ENCODE data around the gene GNB2.
A peak's percentile ranks its signal among the peaks of the same experiment; 100 is the strongest.
"Not testable (repeated sequence)": the region's sequence is repeated elsewhere in the genome, so short reads cannot be mapped to it uniquely, and the experiment has no call there.

GNB2 gene

DNA sequence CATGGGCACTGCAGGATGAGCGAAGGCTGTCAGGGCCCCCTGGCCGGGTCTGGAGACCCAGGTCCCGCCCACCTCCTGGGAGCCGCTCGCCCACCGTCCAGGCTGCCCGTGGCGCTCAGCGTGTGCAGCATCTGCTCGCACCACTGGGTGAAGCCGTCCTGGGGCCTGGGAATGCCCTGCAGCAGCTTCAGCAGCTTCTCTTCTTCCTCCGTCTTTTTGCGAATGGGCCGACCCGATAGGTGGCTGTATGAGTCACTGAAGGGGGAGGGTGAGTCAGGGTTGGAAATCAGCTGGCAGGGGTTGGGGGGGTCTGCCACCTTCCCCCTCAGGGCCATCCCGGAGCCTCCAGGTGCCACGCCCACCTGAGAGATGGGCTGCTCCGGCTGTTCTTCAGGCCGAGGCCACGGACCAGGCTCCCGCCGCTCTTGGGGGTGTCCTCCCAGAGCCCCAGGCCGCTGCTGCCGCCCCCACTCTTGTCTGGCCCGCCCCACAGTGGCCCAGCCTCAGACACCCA, 8.7 kb downstream of the GNB2 start:
- DNase-seq = no peak

DNA sequence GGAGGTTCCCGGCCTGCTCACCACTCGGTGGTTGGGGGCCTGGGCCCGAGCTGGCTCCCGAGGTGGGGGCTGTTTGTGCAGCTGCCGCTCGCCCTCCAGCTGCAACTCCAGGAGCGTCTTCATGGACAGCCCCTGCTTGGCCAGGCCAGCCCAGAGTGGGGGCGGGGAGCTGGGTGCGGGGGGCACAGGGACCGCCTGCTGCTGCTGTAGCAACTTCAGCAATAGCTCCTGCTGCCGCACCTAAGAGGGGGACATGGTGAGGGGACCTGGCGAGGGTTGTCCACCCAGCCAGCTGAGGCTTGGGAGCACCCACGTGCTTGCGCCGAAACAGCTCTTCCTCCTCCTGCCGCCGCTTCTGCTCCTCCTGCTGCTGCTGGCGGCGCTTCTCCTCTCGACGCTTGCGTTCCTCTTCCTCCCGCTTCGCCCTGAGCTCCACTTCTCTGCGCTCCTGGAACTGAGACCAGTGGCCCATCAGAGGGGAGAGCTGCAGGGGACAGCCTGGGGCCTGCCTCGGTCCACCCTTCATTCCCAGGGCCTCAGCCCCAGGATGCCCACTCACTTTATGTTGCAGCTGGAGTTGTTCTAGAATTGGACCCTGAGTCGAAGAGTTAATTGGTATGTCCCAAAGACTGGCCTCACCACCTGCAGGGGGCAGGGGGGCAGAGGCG, 9.6 kb downstream of the GNB2 start:
- no peak for DNase-seq

DNA sequence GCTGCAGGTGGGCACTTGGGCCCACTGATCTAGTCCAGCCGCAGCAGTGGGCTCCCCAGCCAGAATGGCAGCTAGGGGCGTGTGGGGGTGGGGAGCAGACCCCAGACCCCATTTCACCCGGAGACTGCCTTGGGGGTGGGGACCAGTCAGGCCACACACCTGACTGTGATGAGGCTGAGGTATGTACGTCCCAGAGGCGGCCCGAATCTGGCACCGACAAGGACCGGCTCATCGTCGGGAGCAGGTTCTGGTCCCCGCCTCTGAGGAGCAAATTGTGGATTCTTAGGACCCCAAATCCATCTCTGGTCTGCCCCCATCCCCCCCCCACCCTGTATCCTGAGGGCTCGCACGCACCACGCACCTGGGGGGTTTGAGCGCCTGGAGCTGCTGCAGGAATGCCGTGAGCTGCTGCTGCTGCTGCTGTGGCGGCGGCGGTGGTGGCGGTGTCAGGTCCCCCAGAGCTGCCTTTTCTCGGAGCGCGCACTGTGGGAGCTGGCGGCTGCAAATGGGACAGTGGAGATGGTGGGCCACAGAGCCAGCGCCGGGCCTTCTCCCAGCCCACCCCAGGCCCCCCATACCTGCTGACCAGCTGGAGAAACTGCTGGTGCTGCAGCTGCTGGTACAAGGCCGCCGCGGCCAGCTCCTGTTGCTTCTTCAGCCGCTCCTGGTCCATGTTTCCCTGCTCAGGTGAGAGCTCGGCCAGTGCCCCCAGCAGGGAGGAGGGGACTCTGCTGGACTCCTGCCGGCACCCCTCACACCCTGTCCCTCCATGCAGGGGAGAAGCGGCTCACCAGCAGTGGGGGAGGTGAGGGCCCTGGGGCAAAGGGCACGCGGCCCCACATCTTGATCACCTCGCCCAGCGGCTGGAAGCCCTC, 10.4 kb downstream of the GNB2 start:
- no peak for DNase-seq

DNA sequence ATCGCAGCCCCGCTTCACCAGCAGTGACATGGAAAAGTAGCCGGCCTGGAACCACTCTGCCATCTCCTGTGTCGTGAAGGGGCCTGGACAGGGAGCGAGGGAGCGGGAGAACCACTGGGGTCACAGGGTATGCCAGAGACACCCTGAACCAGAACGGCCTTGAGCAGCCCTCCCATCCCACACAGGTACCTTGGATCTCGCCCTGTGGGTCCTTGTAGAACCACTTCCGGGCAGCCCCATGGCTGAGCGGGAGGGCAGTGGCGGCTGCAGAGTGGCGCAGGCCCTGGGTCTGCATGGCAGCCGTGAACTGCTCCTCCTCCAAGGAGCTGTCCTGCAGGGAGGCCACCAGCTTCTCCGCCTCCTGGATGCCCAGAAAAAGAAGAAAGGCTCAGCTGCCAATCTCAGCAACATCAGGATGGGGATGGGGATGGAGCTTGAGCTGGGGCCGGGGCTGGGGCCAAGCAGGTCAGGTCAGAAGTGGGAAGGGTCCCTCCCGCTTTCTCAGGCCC, 11.0 kb downstream of the GNB2 start:
- no peak for DNase-seq

DNA sequence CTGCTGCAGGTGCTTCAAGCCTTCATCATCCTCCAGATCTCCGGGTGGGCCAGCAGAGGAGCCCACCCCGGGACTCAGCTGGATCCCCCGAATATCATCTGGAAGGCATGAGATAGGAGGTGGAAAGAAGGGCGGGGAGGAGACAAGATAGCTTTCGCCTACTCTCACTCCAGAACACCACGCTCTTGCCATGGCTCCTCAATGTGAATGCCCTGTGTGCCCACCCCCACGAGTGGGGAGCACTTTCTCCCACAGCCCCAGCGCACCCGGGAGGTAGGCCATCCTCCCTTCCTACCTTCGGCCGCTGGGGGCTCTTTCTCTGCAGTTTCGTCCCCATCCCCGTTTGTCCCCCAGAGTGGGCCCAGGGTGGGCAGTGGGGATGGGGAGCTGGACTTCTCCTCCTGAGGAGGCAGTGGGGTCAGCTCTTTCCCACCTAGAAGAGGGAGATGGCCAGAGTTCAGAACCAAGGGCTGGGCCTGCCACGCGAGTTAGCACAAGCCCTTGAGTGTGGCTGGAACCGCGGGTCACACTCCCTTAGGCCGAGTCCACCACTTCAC, 11.6 kb downstream of the GNB2 start:
- no peak for DNase-seq

DNA sequence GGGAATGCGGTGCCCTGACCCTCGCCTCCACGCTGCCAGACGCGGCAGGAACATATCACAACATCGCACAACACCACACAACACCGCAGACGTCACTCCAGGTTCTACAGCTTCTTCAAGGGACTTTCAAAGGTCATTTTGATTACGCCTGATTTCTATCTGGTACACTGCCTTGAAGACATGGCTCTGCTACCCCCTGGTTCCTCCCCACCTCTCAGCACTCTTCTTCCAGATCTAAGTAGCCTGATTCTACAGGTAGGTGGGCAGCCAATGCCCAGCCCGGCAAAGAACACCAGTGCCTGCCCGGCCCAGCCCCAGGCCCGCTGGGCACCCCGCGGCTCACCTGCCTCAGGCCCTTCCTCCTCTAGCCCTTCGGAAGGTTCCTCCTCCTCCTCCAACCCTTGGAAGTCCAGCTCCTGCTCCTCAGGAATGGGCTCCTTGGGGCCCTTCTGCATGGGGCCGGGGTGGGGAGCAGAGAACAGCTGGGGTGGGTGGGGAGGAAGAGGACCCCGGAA, 12.1 kb downstream of the GNB2 start:
- no peak for DNase-seq

DNA sequence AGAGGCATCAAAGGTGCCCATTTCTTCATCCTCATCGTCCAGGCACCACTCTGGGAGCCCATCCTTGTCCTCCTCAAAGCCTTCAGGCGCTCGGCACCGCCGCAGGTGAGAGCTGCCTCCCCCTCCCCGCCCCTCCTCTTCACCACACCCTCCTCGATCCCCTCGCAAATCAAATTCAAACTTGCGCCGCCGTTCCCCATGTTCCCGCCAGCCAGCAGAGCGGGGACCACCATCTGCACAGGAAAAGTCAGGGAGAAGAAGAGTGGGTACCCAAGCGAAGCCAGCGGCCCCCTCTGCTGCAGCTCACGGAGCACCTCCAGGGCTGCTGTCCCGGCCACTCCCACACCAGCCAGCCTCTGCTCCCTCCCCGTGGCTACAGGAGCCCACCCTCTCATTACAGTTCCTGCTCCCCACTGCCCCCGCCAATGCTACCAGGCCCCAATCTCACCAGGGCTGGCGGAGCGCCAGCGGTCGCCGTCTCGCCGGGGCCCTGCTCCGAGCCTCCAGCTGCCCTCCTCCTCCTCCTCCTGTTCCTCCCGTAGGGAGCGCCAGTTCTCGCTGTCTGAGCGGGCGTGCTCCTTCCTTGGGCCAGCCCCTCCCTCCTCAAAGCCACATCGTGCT, 12.8 kb downstream of the GNB2 start:
- no peak for DNase-seq

DNA sequence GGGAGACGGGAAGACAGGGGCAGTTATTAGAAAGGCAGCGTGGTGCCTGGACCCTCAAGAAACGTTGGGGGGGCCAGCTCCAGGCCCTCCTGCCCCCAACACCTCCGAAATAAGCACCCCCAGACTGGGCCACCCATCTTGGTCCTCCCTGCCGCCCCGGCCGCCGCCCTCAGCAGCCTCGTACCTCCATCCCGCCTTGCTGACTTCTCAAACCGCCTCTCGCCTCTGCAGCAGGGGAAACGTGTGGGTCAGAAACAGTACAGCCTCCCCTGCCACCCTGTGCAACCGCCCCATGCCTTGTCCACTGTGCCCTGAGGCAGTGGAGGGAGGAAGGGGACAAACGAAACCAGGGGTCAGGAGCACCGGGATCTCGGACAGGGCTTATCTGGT, 13.3 kb downstream of the GNB2 start:
- no peak for DNase-seq

DNA sequence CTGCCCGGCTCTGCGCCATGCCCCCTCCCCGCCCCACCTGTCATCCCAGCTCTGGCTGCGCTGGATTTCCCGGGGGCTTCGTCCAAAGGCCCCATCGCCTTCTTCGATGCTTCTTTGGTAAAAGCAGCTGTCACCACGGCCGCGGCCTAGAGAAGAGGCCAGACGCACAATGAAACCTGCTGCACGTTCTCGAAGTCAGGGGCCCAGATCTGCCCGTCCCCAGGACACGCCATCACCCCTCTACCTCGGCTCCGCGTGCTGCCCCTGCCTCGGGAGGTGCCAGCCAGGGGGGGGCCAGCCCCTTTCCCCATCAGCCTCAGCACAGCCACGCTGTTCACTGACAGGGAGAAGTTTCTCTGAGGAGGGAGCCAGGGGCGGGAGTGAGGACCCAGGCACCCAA, 13.7 kb downstream of the GNB2 start:
- DNase-seq = no peak

DNA sequence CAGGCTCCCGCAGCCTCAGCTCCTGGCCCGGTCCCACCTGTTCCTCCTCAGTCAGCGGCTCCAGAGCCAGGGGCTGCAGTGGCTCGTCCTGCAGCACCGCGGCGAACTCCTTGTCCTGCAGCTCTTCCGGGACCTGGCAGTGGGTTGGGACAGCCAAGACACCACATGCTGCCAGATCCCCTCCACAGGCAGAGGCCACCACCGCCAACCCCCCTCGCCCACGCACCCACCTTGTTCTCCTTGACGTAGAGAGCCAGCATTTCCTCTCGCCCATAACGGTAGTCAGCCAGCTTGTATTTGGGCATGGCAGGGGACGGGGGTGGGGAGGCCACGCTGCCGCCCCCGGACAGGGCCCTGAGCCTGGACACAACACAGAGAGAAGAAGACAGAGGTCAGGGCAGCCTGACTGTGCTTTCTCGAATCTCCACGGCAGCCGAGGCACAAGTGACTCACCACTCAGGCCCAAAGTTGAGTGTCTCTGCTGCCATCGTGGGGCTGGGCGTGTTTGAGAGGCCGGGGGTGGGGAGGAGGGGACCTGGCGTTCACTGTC, 14.3 kb downstream of the GNB2 start:
- DNase-seq = no peak

DNA sequence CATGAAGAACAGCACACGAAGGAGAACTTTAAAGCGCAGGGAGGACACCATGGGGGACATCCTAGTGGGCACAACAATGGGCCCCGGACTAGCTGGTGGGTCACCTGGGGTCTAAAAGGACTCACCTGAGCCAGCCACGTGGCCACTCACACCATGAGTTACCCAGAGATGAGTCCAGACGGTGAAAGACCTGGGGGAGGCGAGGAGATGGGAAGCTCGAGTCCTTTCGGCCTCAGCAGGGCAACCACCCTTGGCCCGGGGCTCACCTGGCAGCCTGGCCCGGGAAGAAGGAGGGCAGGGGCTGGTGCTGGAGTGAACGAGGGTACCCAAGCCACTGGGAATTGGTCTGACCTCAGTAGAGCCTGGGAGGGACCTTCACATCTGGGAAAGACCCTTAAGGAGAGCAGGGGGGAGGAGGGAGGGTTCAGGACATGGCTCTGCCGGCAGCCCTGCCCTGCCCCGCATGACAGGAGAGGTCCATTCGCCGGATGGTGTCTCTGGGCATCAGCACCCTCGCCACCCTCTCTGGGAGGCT, 14.9 kb downstream of the GNB2 start:
- DNase-seq = no peak

DNA sequence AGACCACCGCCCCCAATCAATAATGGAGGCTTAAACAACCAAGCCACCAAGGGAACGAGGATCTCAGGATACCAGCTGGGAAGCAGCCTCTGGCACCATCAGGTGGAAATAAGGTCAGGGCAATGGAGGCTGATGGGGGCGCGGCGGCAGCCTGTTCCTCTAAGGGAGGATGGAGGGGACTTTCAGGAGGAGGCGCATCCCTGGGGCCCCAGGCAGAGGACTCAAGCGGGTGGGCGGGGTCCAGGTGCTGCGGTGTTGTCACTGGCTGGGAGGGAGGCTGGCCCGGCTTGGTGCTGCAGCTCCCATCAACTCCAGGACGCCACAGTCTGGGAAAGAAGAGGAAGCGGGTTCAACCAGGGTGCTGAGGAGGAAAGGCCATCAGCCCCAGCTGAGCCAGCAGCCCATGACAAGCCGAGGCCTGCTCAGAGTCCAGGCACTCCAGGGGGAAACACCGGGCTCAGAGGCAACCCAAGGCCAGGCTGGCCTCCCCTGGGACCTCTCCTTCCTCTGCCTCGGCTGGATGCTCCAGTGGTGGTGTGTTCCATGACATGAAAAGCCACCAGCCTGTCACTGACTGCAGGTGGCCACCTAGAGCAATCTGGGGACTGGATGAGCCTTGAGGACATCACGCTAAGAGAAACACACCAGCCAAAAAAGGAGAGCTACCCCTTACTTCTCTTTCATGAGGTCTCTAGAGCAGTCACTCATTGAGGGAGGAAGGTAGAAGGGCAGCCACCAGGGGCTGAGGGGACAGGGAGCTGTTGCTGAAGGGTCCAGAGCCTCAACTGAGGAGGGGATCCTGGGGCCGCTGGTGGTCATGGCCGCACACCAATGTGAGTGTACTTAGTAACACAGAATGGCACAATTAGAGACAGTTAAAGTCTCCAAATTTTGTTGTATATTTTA, 15.9 kb downstream of the GNB2 start:
- no peak for DNase-seq

DNA sequence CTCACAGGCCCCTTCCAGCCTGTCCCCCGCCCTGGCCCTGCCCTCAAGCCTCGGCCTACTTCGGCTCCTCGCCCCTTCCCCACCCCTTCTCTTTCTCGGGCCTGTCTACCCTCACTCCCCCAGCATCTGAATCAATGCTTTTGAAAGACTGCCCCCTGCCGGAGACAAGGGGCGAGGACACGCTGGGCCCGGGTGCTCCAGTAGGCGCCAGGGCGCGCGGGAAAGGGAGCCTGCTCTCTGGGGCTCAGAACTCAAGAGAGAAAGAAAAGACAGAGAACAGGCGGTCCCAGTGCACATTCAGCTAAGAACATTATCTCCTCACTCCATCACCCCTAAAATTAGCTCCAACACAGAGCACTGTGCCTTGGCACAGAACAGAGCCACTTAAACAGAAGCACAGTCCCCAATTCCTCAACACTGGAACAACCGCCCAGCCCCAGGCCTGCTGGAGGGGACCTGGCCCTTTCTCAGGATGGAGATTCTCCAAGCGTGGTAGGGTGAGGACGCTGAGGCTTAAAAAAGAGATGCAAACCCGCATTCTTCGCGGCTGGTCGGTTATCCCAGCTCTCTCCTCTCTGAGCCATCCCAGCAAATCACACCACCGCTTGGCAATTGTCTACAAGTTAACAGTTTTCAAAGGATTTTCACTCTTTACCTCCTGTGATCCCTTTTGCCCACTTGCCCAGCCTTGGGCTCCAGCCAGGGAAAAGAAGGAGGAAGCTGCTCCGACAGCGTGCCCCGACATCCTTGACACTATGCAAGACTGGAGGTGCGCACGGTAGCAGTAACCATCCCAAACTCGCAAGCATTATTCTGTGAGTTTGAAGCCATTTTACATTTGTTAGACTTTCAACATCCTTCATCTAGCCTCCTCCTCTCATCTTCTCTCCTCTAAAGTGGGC, 18.4 kb downstream of the GNB2 start:
- peak; percentile 74 for DNase-seq

DNA sequence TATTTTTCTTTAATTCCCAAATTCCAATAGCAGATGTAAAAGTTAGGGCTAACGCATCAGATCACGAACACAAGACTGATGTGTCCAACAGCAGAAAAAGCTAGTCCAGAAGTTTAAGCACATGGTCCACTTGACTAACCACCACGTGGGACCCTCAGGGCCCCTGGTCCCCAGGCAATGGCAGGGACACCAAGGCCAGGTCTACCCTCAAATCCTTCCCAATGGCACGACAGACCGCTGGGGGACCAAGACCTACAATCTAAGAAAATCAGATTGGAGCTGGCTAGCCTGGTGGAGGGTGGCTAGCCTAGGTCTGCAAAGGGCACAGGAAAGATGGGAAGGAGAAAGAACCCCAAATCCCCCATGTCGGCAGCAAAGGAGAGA, 19.0 kb downstream of the GNB2 start:
- no peak for DNase-seq

DNA sequence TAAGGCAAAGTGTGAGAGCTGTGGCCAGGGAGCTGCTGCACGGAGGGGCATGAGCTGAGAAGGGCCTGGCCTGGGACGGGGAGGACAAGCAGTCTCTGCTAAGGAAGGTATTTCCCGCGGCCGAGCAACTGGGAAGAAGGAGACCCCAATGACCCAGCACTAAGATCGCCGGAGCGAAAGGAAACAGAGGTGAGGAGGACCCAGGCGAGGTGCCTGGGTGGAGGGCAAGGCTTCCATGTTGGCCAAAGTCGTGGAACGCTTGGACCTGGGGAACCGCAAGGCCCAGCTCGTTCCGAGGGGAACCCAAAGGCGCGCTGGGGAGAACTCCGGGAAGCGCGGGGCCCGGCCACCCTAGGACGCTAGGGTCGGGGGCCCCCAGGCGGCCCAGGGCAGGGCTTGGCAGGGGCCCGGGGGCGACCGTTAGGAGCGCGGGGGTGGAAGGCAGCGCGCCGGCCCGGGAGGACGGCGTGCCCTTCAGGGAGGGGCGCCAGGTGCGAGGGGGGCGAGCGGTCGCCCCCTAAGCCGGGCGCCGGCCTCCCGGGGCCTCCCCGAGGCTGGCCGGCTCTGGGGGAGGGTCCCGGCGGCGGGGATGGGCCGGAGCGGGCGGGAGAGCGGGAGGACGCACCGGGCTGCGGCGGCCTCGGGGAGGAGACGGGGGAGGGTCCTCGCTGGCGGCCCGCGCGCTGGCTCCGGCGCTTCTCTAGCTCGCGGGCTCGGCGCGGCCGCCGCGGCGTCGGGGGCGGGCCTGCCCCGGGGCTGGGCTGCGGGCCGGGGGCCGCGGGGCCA, 20.0 kb downstream of the GNB2 start:
- no peak for DNase-seq

DNA sequence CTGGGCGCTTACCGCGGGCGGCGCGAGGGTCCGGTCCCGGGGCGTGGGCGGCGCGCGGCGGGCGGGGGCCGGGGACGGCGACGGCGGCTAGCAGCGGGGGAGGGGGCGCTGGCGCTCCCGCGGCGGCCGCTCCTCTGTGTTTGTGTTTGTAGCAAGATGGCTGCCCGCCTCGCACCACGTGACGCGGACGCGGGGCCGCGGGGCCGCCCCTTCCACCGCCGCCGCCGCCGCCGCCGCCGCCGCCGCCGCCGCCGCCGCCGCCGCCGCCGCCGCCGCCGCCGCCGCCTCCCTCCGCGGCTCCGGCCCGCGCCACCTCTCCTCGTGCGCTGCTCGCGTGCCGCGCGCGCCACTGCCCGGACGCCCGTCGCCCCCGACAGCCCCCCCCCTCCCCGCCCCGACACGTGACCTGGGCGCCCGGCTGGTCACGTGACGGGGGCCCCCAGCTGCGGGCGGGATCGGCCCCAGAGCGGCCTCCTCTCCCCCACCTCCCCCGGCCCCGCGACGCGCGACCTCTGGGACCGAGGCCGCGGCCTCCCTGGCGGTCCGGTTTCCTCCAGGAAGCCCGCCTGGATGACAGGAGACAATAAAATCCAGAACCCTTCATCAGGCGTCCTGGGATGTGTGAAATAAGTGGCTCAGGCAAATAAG, 20.7 kb downstream of the GNB2 start, which contains the start of gene GIGYF1:
TSS of gene GIGYF1 (minus strand) at position 153 of the 648 bp plus-strand sequence. CDS start 6,012 bp downstream, outside the sequence.
- peak; percentile 74 for DNase-seq

DNA sequence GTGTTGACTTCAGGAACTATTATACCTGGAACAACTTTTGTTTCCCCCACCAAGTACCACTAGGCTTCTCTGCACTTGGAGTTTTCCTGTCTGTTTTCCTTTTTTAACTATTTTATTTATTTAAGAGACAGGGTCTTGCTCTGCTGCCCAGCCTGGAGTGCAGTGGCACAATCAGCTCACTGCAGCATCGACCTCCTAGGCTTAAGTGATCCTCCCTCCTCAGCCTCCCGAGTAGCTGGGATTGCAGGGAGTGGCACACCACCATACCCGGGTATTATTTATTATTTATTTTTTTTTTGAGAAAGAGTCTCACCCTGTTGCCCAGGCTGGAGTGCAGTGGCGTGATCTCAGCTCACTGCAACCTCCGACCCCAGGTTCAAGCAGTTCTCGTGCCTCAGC, 22.6 kb downstream of the GNB2 start:
- DNase-seq = no peak

DNA sequence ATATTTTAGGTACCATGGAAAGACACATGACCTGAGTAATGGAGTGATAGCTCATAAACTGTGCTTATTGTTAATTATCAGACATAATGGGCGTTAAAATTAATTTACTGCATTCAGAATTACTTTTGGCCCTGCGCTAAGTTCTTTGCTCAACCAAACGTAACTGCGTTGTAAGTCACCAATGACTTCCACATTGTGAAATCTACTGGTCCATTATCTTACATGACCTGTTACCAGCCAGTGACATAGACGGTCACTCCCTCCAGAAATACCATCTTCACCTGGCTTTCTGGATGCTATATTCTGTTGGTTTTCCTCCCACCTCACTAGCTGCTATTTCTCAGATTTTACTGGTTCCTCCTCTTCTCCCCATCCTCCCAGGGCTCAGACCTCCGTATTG, 25.5 kb downstream of the GNB2 start:
- DNase-seq = no peak

DNA sequence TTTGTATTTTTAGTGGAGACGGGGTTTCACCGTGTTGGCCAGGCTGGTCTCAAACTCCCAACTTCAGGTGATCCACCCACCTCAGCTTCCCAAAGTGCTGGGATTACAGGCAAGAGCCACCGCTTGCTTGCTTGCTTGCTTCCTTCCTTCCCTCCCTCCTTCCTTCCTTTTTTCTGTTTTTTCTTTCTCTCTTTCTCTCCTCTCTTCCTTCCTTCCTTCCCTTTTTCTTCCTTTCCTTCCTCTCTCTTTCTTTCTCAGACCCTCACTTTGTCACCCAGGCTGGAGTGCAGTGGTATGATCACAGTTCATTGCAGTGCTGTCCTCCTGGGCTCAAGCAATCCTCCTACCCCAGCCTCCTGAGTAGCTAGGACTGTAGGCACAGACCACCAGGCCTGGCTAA, 27.5 kb downstream of the GNB2 start:
- DNase-seq = not testable (repeated sequence)

All from CD4-positive, alpha-beta T cell treated with Interleukin-15 for 1 hour (primary cell).